Upper lobe of left lung (tissue), 4 donors: ENCODE measurements around the gene ANKRD10.
"Not testable (repeated sequence)": the region's sequence is repeated elsewhere in the genome, so short reads cannot be mapped to it uniquely, and the experiment has no call there.

ENCODE experiments used
- CTCF ChIP-seq, 6 experiments: fragments of 450-650 bp in 4 of 6; fragments of 200-600 bp in 2 of 6; sonication (generic) in 2 of 6; IDR thresholded peaks; one replicate each; pipeline ENCODE4 v1.5.1; 2016 to 2019; ENCODE audit warnings: antibody characterized with exemption in 6 of 6
- POLR2A ChIP-seq, 4 donors: fragments of 450-650 bp; IDR thresholded peaks; one replicate each; pipeline ENCODE4 v1.5.1; 2016 to 2017; ENCODE audit warnings: antibody characterized with exemption in 4 of 4, mild to moderate bottlenecking in 2 of 4
- POLR2AphosphoS5 ChIP-seq, 2 donors: sonication (generic); formaldehyde crosslinking; IDR thresholded peaks; one replicate each; pipeline ENCODE4 v1.5.1; 2017; ENCODE audit warnings: antibody characterized with exemption in 2 of 2

- TF ChIP-seq CTCF, POLR2AphosphoS5, POLR2A (IDR thresholded peaks at IDR 0.05): not testable (repeated sequence)
Observed at GRCh38 chr13:110956216-110956615, 41.3 kb upstream of the ANKRD10 start.
